Measurements from ENCODE around the gene RAB9B.

- TF ChIP-seq CTCF (IDR thresholded peaks at IDR 0.05), result no peak
- peak; percentile 29 for TF ChIP-seq POLR2A (IDR thresholded peaks at IDR 0.05)
Observed at GRCh38 chrX:103831803-103832544, at the start of gene RAB9B.
